HEK293T (cell line): Measurements from ENCODE around the gene IL9R.
"Not testable (repeated sequence)": the region's sequence is repeated elsewhere in the genome, so short reads cannot be mapped to it uniquely, and the experiment has no call there.

Experiments
- ARNT ChIP-seq: fragments of 450-650 bp; IDR thresholded peaks from 2 replicates; pipeline ENCODE4 v1.6.1; 2017; ENCODE audit warnings: mild to moderate bottlenecking
- FOXM1 ChIP-seq: fragments of 450-650 bp; IDR thresholded peaks from 2 replicates; pipeline ENCODE4 v1.6.1; 2017; ENCODE audit warnings: mild to moderate bottlenecking, borderline replicate concordance

- not testable (repeated sequence) for TF ChIP-seq FOXM1, ARNT
These were observed 25.3 kb upstream of the IL9R start for GRCh38 chrX:155972241-155972640.
